ENCODE measurements around the gene DHX35.

Gene DHX35

GRCh38 chr20:39072653-39073052, 110.5 kb downstream of the DHX35 start:
- Mint-ChIP-seq H3K27me3 (peaks cover 54 to 86% of the 10 kb centered on the region in 2 donors), H3K36me3 (ENCODE audit: insufficient read depth) (peaks cover 4% of the 10 kb centered on the region), H3K4me1 (ENCODE audit: low read depth in 2 of 2) (no peaks in the 10 kb centered on the region), H3K9me3 (peaks cover 0 to 5% of the 10 kb centered on the region in 2 donors), H3K4me3 (no peak overlapping the region), H3K27ac (no peak overlapping the region)
- ATAC-seq (replicated peaks) (no peak), DNase-seq (no peak)

- peaks cover 4% of the 10 kb centered on the region for H3K36me3 Mint-ChIP-seq (ENCODE audit: insufficient read depth)
- no peak overlapping the region for H3K27ac Mint-ChIP-seq
- H3K4me3 Mint-ChIP-seq, result no peak overlapping the region
- no peaks in the 10 kb centered on the region for H3K9me3 Mint-ChIP-seq
- no peak for ATAC-seq (replicated peaks)
- no peak for DNase-seq
- H3K4me1 Mint-ChIP-seq (ENCODE audit: low read depth in 2 of 2), result peaks cover 4 to 8% of the 10 kb centered on the region in 2 donors
- peaks cover 49 to 75% of the 10 kb centered on the region in 2 donors for H3K27me3 Mint-ChIP-seq
These were observed 113.6 kb downstream of the DHX35 start for GRCh38 chr20:39075731-39076130.

- Mint-ChIP-seq H3K9me3 (no peaks in the 10 kb centered on the region), H3K27me3 (peaks cover 48 to 75% of the 10 kb centered on the region in 2 donors), H3K4me3 (no peak overlapping the region), H3K4me1 (ENCODE audit: low read depth in 2 of 2) (peaks cover 4 to 11% of the 10 kb centered on the region in 2 donors), H3K36me3 (ENCODE audit: insufficient read depth) (no peaks in the 10 kb centered on the region), H3K27ac (no peak overlapping the region)
- ATAC-seq (replicated peaks), result no peak
- DNase-seq, result no peak
These were observed 114.8 kb downstream of the DHX35 start for GRCh38 chr20:39076958-39077357.

- ATAC-seq (replicated peaks), result no peak
- no peak overlapping the region for H3K27ac Mint-ChIP-seq
These were observed 118.2 kb downstream of the DHX35 start for GRCh38 chr20:39080326-39080725.

GRCh38 chr20:39081255-39081654, 119.1 kb downstream of the DHX35 start:
- DNase-seq, result peak; percentile 81 to 84 (median 83)
- peaks cover 44 to 65% of the 10 kb centered on the region in 2 donors for H3K27me3 Mint-ChIP-seq
- no peak overlapping the region for H3K27ac Mint-ChIP-seq
- H3K9me3 Mint-ChIP-seq, result no peaks in the 10 kb centered on the region
- H3K4me1 Mint-ChIP-seq (ENCODE audit: low read depth in 2 of 2), result peaks cover 4 to 11% of the 10 kb centered on the region in 2 donors
- H3K4me3 Mint-ChIP-seq, result no peak overlapping the region
- no peaks in the 10 kb centered on the region for H3K36me3 Mint-ChIP-seq (ENCODE audit: insufficient read depth)
- ATAC-seq (replicated peaks), result peak; percentile 69

More at GRCh38 chr20:39080326-39080725, 118.2 kb downstream of the DHX35 start:
- Mint-ChIP-seq H3K9me3 (no peaks in the 10 kb centered on the region), H3K4me1 (ENCODE audit: low read depth in 2 of 2) (peaks cover 4 to 11% of the 10 kb centered on the region in 2 donors), H3K36me3 (ENCODE audit: insufficient read depth) (no peaks in the 10 kb centered on the region), H3K27me3 (peaks cover 44 to 65% of the 10 kb centered on the region in 2 donors), H3K4me3 (no peak overlapping the region)
- no peak for DNase-seq

- Mint-ChIP-seq H3K27me3 (peaks cover 35 to 50% of the 10 kb centered on the region in 2 donors), H3K9me3 (no peaks in the 10 kb centered on the region), H3K36me3 (ENCODE audit: insufficient read depth) (no peaks in the 10 kb centered on the region), H3K27ac (no peak overlapping the region), H3K4me1 (ENCODE audit: low read depth in 2 of 2) (peaks cover 3 to 11% of the 10 kb centered on the region in 2 donors), H3K4me3 (no peak overlapping the region)
- DNase-seq, result no peak
- no peak for ATAC-seq (replicated peaks)
These were observed 120.7 kb downstream of the DHX35 start for GRCh38 chr20:39082622-39083398.

- Mint-ChIP-seq H3K27me3 (peaks cover 25 to 40% of the 10 kb centered on the region in 2 donors), H3K9me3 (no peaks in the 10 kb centered on the region)
These were observed 121.6 kb downstream of the DHX35 start for GRCh38 chr20:39083761-39084160.

GRCh38 chr20:39089029-39089428, 126.9 kb downstream of the DHX35 start:
- Mint-ChIP-seq H3K27ac (peak overlapping the region; percentile 52 to 71), H3K27me3 (peaks cover 15 to 24% of the 10 kb centered on the region in 2 donors), H3K4me1 (ENCODE audit: low read depth in 2 of 2) (peaks cover 3 to 8% of the 10 kb centered on the region in 2 donors), H3K36me3 (ENCODE audit: insufficient read depth) (peaks cover 4% of the 10 kb centered on the region), H3K9me3 (no peaks in the 10 kb centered on the region), H3K4me3 (no peak overlapping the region)
- ATAC-seq (replicated peaks), result no peak
- DNase-seq, result no peak

More at GRCh38 chr20:39083761-39084160, 121.6 kb downstream of the DHX35 start:
- H3K4me3 Mint-ChIP-seq, result no peak overlapping the region
- H3K36me3 Mint-ChIP-seq (ENCODE audit: insufficient read depth), result no peaks in the 10 kb centered on the region
- DNase-seq (no peak), ATAC-seq (replicated peaks) (no peak)
- no peak overlapping the region for H3K27ac Mint-ChIP-seq
- peaks cover 0 to 7% of the 10 kb centered on the region in 2 donors for H3K4me1 Mint-ChIP-seq (ENCODE audit: low read depth in 2 of 2)
